Central memory CD8-positive, alpha-beta T cell (primary cell): ENCODE data around the gene CRY2.
A peak's percentile ranks its signal among the peaks of the same experiment; 100 is the strongest.

Source experiments
- ATAC-seq: fragments of 150-1000 bp; cut with Tn5 transposase; replicated peaks from 2 replicates; pipeline ENCODE4 v1.10.0; 2022; ENCODE audit warnings: mild to moderate bottlenecking, moderate FRiP score, moderate number of reproducible peaks; ENCODE audit not compliant: poor library complexity, severe bottlenecking; ENCODE audit errors: extremely low read depth
- DNase-seq, 2 donors: peaks; one replicate each; pipeline ENCODE4 v3.0.0; 2021; ENCODE audit warnings: low spot score in 2 of 2
- H3K27ac Mint-ChIP-seq: one replicate; pipeline ENCODE4 v1.8.0; 2022; ENCODE audit warnings: low read depth, mild to moderate bottlenecking, moderate library complexity, mixed read lengths
- H3K27me3 Mint-ChIP-seq: one replicate; pipeline ENCODE4 v1.8.0; 2022; ENCODE audit warnings: mixed read lengths
- H3K36me3 Mint-ChIP-seq: one replicate; pipeline ENCODE4 v1.8.0; 2022; ENCODE audit warnings: mild to moderate bottlenecking, moderate library complexity, mixed read lengths; ENCODE audit not compliant: insufficient read depth
- H3K4me1 Mint-ChIP-seq: one replicate; pipeline ENCODE4 v1.8.0; 2022; ENCODE audit warnings: mixed read lengths
- H3K4me3 Mint-ChIP-seq: one replicate; pipeline ENCODE4 v1.8.0; 2022; ENCODE audit warnings: mild to moderate bottlenecking, moderate library complexity, mixed read lengths
- H3K9me3 Mint-ChIP-seq: one replicate; pipeline ENCODE4 v1.8.0; 2022; ENCODE audit warnings: mixed read lengths

CRY2 gene

GRCh38 chr11:45844822-45845578 is 2.3 kb upstream of the CRY2 start:
- peak overlapping the region; percentile 97 for H3K27ac Mint-ChIP-seq
- ATAC-seq (no peak), DNase-seq (no peak)
- H3K4me3 Mint-ChIP-seq: no peak overlapping the region
- H3K9me3 Mint-ChIP-seq: no peaks in the 10 kb centered on the region
- H3K27me3 Mint-ChIP-seq: peaks cover 9% of the 10 kb centered on the region
- H3K36me3 Mint-ChIP-seq: peaks cover 24% of the 10 kb centered on the region
- H3K4me1 Mint-ChIP-seq: peaks cover 40% of the 10 kb centered on the region

- H3K4me1 Mint-ChIP-seq: peaks cover 53% of the 10 kb centered on the region
- peak overlapping the region; percentile 82 for H3K4me3 Mint-ChIP-seq
- H3K27me3 Mint-ChIP-seq: peaks cover 9% of the 10 kb centered on the region
- H3K36me3 Mint-ChIP-seq: peaks cover 31% of the 10 kb centered on the region
- no peak for DNase-seq
- no peaks in the 10 kb centered on the region for H3K9me3 Mint-ChIP-seq
- ATAC-seq: no peak
- H3K27ac Mint-ChIP-seq: peak overlapping the region; percentile 97
Observed at GRCh38 chr11:45846174-45846675, 1.1 kb upstream of the CRY2 start.

- DNase-seq (peak in 1 of 2 donors; percentile 40), ATAC-seq (peak; percentile 26)
- Mint-ChIP-seq H3K4me1 (peaks cover 59% of the 10 kb centered on the region), H3K4me3 (peak overlapping the region; percentile 82), H3K36me3 (peaks cover 31% of the 10 kb centered on the region), H3K27me3 (peaks cover 9% of the 10 kb centered on the region), H3K9me3 (no peaks in the 10 kb centered on the region), H3K27ac (peak overlapping the region; percentile 97)
Observed at GRCh38 chr11:45847911-45848316, 639 bp downstream of the CRY2 start.

GRCh38 chr11:45848654-45849081 is 1.4 kb downstream of the CRY2 start:
- DNase-seq: no peak
- Mint-ChIP-seq H3K4me3 (peak overlapping the region; percentile 82), H3K4me1 (peaks cover 52% of the 10 kb centered on the region), H3K27me3 (peaks cover 9% of the 10 kb centered on the region), H3K36me3 (peaks cover 29% of the 10 kb centered on the region), H3K9me3 (no peaks in the 10 kb centered on the region), H3K27ac (peak overlapping the region; percentile 44)
- no peak for ATAC-seq

GRCh38 chr11:45850446-45850845 is 3.2 kb downstream of the CRY2 start:
- peaks cover 50% of the 10 kb centered on the region for H3K4me1 Mint-ChIP-seq
- no peak for ATAC-seq
- no peak overlapping the region for H3K27ac Mint-ChIP-seq
- peaks cover 32% of the 10 kb centered on the region for H3K36me3 Mint-ChIP-seq
- no peak for DNase-seq
- peaks cover 4% of the 10 kb centered on the region for H3K27me3 Mint-ChIP-seq
- no peaks in the 10 kb centered on the region for H3K9me3 Mint-ChIP-seq
- peak overlapping the region; percentile 44 for H3K4me3 Mint-ChIP-seq

GRCh38 chr11:45851228-45851627 is 4.0 kb downstream of the CRY2 start:
- Mint-ChIP-seq H3K9me3 (no peaks in the 10 kb centered on the region), H3K36me3 (peaks cover 34% of the 10 kb centered on the region), H3K27me3 (no peaks in the 10 kb centered on the region), H3K27ac (no peak overlapping the region), H3K4me3 (no peak overlapping the region), H3K4me1 (peaks cover 42% of the 10 kb centered on the region)
- DNase-seq (no peak), ATAC-seq (no peak)

GRCh38 chr11:45852018-45852711 is 4.9 kb downstream of the CRY2 start:
- peak overlapping the region; percentile 55 for H3K27ac Mint-ChIP-seq
- no peaks in the 10 kb centered on the region for H3K9me3 Mint-ChIP-seq
- DNase-seq (no peak), ATAC-seq (no peak)
- peaks cover 34% of the 10 kb centered on the region for H3K36me3 Mint-ChIP-seq
- no peak overlapping the region for H3K4me3 Mint-ChIP-seq
- no peaks in the 10 kb centered on the region for H3K27me3 Mint-ChIP-seq
- peaks cover 34% of the 10 kb centered on the region for H3K4me1 Mint-ChIP-seq

GRCh38 chr11:45852712-45853101 is 5.4 kb downstream of the CRY2 start:
- no peaks in the 10 kb centered on the region for H3K9me3 Mint-ChIP-seq
- H3K4me1 Mint-ChIP-seq: peaks cover 34% of the 10 kb centered on the region
- no peak for DNase-seq
- no peaks in the 10 kb centered on the region for H3K27me3 Mint-ChIP-seq
- ATAC-seq: no peak
- no peak overlapping the region for H3K4me3 Mint-ChIP-seq
- peaks cover 34% of the 10 kb centered on the region for H3K36me3 Mint-ChIP-seq
- H3K27ac Mint-ChIP-seq: no peak overlapping the region

GRCh38 chr11:45853332-45854219 is 6.3 kb downstream of the CRY2 start:
- no peak overlapping the region for H3K4me3 Mint-ChIP-seq
- H3K27me3 Mint-ChIP-seq: no peaks in the 10 kb centered on the region
- no peak for DNase-seq
- H3K27ac Mint-ChIP-seq: peak overlapping the region; percentile 49
- H3K9me3 Mint-ChIP-seq: no peaks in the 10 kb centered on the region
- no peak for ATAC-seq
- H3K4me1 Mint-ChIP-seq: peaks cover 28% of the 10 kb centered on the region
- H3K36me3 Mint-ChIP-seq: peaks cover 35% of the 10 kb centered on the region

GRCh38 chr11:45855308-45855707 is 8.0 kb downstream of the CRY2 start:
- Mint-ChIP-seq H3K9me3 (no peaks in the 10 kb centered on the region), H3K4me3 (no peak overlapping the region), H3K27ac (no peak overlapping the region), H3K27me3 (no peaks in the 10 kb centered on the region), H3K36me3 (peaks cover 37% of the 10 kb centered on the region), H3K4me1 (peaks cover 16% of the 10 kb centered on the region)
- ATAC-seq (no peak), DNase-seq (no peak)

- no peak for DNase-seq
- H3K4me1 Mint-ChIP-seq: peaks cover 8% of the 10 kb centered on the region
- H3K36me3 Mint-ChIP-seq: peaks cover 36% of the 10 kb centered on the region
Observed at GRCh38 chr11:45856044-45856468, 8.8 kb downstream of the CRY2 start.

GRCh38 chr11:45857961-45858474 is 10.7 kb downstream of the CRY2 start:
- Mint-ChIP-seq H3K9me3 (no peaks in the 10 kb centered on the region), H3K36me3 (peaks cover 51% of the 10 kb centered on the region)
- no peak for DNase-seq

More at GRCh38 chr11:45856044-45856468, 8.8 kb downstream of the CRY2 start:
- ATAC-seq: no peak
- Mint-ChIP-seq H3K9me3 (no peaks in the 10 kb centered on the region), H3K27me3 (no peaks in the 10 kb centered on the region), H3K27ac (no peak overlapping the region), H3K4me3 (no peak overlapping the region)

More at GRCh38 chr11:45857961-45858474, 10.7 kb downstream of the CRY2 start:
- H3K27me3 Mint-ChIP-seq: no peaks in the 10 kb centered on the region
- H3K4me1 Mint-ChIP-seq: no peaks in the 10 kb centered on the region
- no peak overlapping the region for H3K27ac Mint-ChIP-seq
- H3K4me3 Mint-ChIP-seq: no peak overlapping the region
- ATAC-seq: no peak
